Spleen (tissue), 11 donors: ENCODE results near the gene RRBP1. TPM values are rescaled to one million over a fixed set of nuclear protein-coding genes. Genes with fewer than 3 reads are reported as not detected.

Experiments
- DNase-seq: peaks from one replicate; pipeline ENCODE4 v3.0.0-alpha.2; 2020
- H3K27ac ChIP-seq, 8 donors: fragments of 200-600 bp; sonication (generic) in 7 of 8; 1 replicate in 4 of 8; 2 replicates in 4 of 8; pipeline versions ENCODE4 v1.5.0 to v1.8.0; 2016 to 2021; ENCODE audit warnings: inconsistent platforms in 4 of 8, mild to moderate bottlenecking in 4 of 8, moderate library complexity in 1 of 8
- H3K27me3 ChIP-seq, 7 donors: fragments of 200-600 bp; sonication (generic) in 6 of 7; replicated peaks in 1 of 7; 1 replicate in 4 of 7; 2 replicates in 3 of 7; pipeline versions ENCODE4 v1.5.0 to v1.8.0; 2016 to 2021; ENCODE audit warnings: inconsistent platforms in 3 of 7, mild to moderate bottlenecking in 1 of 7
- H3K36me3 ChIP-seq, 6 donors: fragments of 200-600 bp; sonication (generic) in 5 of 6; 1 replicate in 4 of 6; 2 replicates in 2 of 6; pipeline versions ENCODE4 v1.5.0 to v1.8.0; 2016 to 2021; ENCODE audit warnings: inconsistent platforms in 2 of 6
- H3K4me1 ChIP-seq, 6 donors: fragments of 200-600 bp; sonication (generic) in 5 of 6; 1 replicate in 3 of 6; 2 replicates in 3 of 6; pipeline versions ENCODE4 v1.5.0 to v1.8.0; 2016 to 2021; ENCODE audit warnings: inconsistent platforms in 3 of 6
- H3K4me3 ChIP-seq, 8 donors: fragments of 200-600 bp; sonication (generic) in 7 of 8; 1 replicate in 4 of 8; 2 replicates in 4 of 8; pipeline versions ENCODE4 v1.5.0 to v1.8.0; 2016 to 2021; ENCODE audit warnings: inconsistent platforms in 4 of 8, mild to moderate bottlenecking in 4 of 8, moderate library complexity in 2 of 8
- H3K9me3 ChIP-seq, 8 donors: fragments of 200-600 bp; sonication (generic) in 7 of 8; 1 replicate in 4 of 8; 2 replicates in 4 of 8; pipeline versions ENCODE4 v1.5.0 to v1.8.0; 2016 to 2021; ENCODE audit warnings: inconsistent platforms in 4 of 8
- CTCF ChIP-seq, 11 experiments: fragments of 200-600 bp in 7 of 11; fragments of 450-650 bp in 4 of 11; sonication (generic) in 4 of 11; IDR thresholded peaks in 8 of 11; conservative IDR thresholded peaks in 3 of 11; 1 replicate in 7 of 11; 2 replicates in 4 of 11; pipeline versions ENCODE4 v1.4.0 to v1.8.0; 2016 to 2021; ENCODE audit warnings: antibody characterized with exemption in 11 of 11, inconsistent platforms in 4 of 11, mild to moderate bottlenecking in 1 of 11
- POLR2A ChIP-seq, 3 donors: fragments of 450-650 bp; IDR thresholded peaks; one replicate each; pipeline ENCODE4 v1.5.1; 2017; ENCODE audit warnings: antibody characterized with exemption in 3 of 3, mild to moderate bottlenecking in 1 of 3
- POLR2AphosphoS5 ChIP-seq, 3 donors: sonication (generic); formaldehyde crosslinking; IDR thresholded peaks; one replicate each; pipeline ENCODE4 v1.5.1; 2017; ENCODE audit warnings: antibody characterized with exemption in 3 of 3
- WGBS, 5 donors: extraction: QIAGEN DNeasy Blood & Tissue Kit in 3 of 5; methylation state at CpG; one replicate each; pipeline versions ENCODE4 v1.1.5 to v1.1.7; 2013 to 2018; 5-methylcytosine and 5-hydroxymethylcytosine counted together
- intact Hi-C: fragments of 100-400 bp; cut with DNase I; formaldehyde crosslinking; loops from one replicate; pipeline ENCODE4 v1.15.0; 2023; ENCODE audit warnings: low total_unique reads
- polyA plus RNA-seq, 3 donors: library from polyadenylated mRNA; stranded (reverse); fragments of 200-250 nt; gene quantifications; one replicate each; pipeline ENCODE4 v1.2.1, GENCODE V29; 2013
- total RNA-seq, 7 donors: library from RNA; depleted of rRNA in 3 of 7; stranded (reverse); fragments of >200 nt in 3 of 7; fragmentation: NEBNext Ultra II Directional in 4 of 7; extraction: Animal tissue kit (Norgen Biotek cat#: 25700) in 4 of 7; gene quantifications; one replicate each; pipeline versions ENCODE4 v1.1.0 to v1.2.1, GENCODE V29; 2016 to 2021
- donor health status: healthy with polysubstance abuse.
- donor health status: DM: no; HTN: no; CAD: no; lungs with moderate emphysema.
- donor health status: DM: no; HTN: no; CAD: no.
- donor health status: Bipolar disorder and iron deficiency.
- donor health status: healthy.
- donor health status: DM: no; HTN: no; CAD: no.
- donor health status: DM: yes; HTN: yes; CAD: no.

RRBP1 gene
- total and polyA plus RNA-seq, 10 donors = 17.0 to 164 (median 114) TPM

GRCh38 chr20:17716331-17716730 is 34.3 kb upstream of the RRBP1 start:
- 71 to 90% (median 89%) methylated on average over 7 of the region's 7 CpGs for WGBS, 5 donors
- intact Hi-C loops = no loop called here
- H3K36me3 ChIP-seq = no peaks in the 10 kb centered on the region
- no peak overlapping the region for H3K4me3 ChIP-seq
- no peak for DNase-seq
- H3K27me3 ChIP-seq = no peaks in the 10 kb centered on the region
- peaks cover 0 to 3% (median under 1%) of the 10 kb centered on the region in 6 donors for H3K4me1 ChIP-seq
- H3K27ac ChIP-seq = no peak overlapping the region
- no peaks in the 10 kb centered on the region for H3K9me3 ChIP-seq
- TF ChIP-seq CTCF (IDR thresholded peaks at IDR 0.05 in 8 of 11, conservative IDR thresholded peaks at IDR 0.05 in 3 of 11) = no peak
- no peak for TF ChIP-seq POLR2AphosphoS5 (IDR thresholded peaks at IDR 0.05)
- TF ChIP-seq POLR2A (IDR thresholded peaks at IDR 0.05) = no peak

- TF ChIP-seq POLR2A (IDR thresholded peaks at IDR 0.05) (no peak), POLR2AphosphoS5 (IDR thresholded peaks at IDR 0.05) (no peak), CTCF (IDR thresholded peaks at IDR 0.05 in 8 of 11, conservative IDR thresholded peaks at IDR 0.05 in 3 of 11) (no peak)
- Histone ChIP-seq H3K27ac (no peak overlapping the region), H3K36me3 (no peaks in the 10 kb centered on the region), H3K9me3 (no peaks in the 10 kb centered on the region), H3K27me3 (no peaks in the 10 kb centered on the region), H3K4me1 (peaks cover 0 to 12% (median 5%) of the 10 kb centered on the region in 6 donors), H3K4me3 (no peak overlapping the region)
- WGBS, 5 donors = 82 to 91% (median 85%) methylated on average over 5 of the region's 5 CpGs
- intact Hi-C loops = no loop called here
- DNase-seq = no peak
These were observed 33.0 kb upstream of the RRBP1 start for GRCh38 chr20:17715075-17715474.

- intact Hi-C loops = no loop called here
- no peaks in the 10 kb centered on the region for H3K9me3 ChIP-seq
- no peaks in the 10 kb centered on the region for H3K27me3 ChIP-seq
- WGBS, 5 donors = 67 to 94% (median 89%) methylated on average over 1 of the region's 1 CpG
- H3K27ac ChIP-seq = no peak overlapping the region
- H3K36me3 ChIP-seq = no peaks in the 10 kb centered on the region
- DNase-seq = no peak
- H3K4me1 ChIP-seq = peaks cover 0 to 12% (median 5%) of the 10 kb centered on the region in 6 donors
- no peak overlapping the region for H3K4me3 ChIP-seq
- TF ChIP-seq POLR2AphosphoS5 (IDR thresholded peaks at IDR 0.05) = no peak
- TF ChIP-seq CTCF (IDR thresholded peaks at IDR 0.05 in 8 of 11, conservative IDR thresholded peaks at IDR 0.05 in 3 of 11) = no peak
These were observed 32.6 kb upstream of the RRBP1 start for GRCh38 chr20:17714597-17714996.

- intact Hi-C loops = no loop called here
- Histone ChIP-seq H3K27ac (no peak overlapping the region), H3K9me3 (no peaks in the 10 kb centered on the region), H3K27me3 (no peaks in the 10 kb centered on the region), H3K36me3 (no peaks in the 10 kb centered on the region), H3K4me3 (no peak overlapping the region), H3K4me1 (peaks cover 0 to 12% (median 5%) of the 10 kb centered on the region in 6 donors)
- WGBS, 5 donors = 75 to 92% (median 89%) methylated on average over 6 of the region's 6 CpGs
- DNase-seq = no peak
- TF ChIP-seq CTCF (IDR thresholded peaks at IDR 0.05 in 8 of 11, conservative IDR thresholded peaks at IDR 0.05 in 3 of 11) = no peak
- no peak for TF ChIP-seq POLR2AphosphoS5 (IDR thresholded peaks at IDR 0.05)
- no peak for TF ChIP-seq POLR2A (IDR thresholded peaks at IDR 0.05)
These were observed 30.7 kb upstream of the RRBP1 start for GRCh38 chr20:17712708-17713107.
